NCI-H2171 treated with DMSO at 0.1 percent for 48 hours (cell line): ENCODE data around the gene ASPSCR1.
A peak's percentile ranks its signal among the peaks of the same experiment; 100 is the strongest.

Experiments used
- DNase-seq: peaks from one replicate; lab custom pipeline; 2025; lab: John Stamatoyannopoulos, UW

ASPSCR1 gene

DNA sequence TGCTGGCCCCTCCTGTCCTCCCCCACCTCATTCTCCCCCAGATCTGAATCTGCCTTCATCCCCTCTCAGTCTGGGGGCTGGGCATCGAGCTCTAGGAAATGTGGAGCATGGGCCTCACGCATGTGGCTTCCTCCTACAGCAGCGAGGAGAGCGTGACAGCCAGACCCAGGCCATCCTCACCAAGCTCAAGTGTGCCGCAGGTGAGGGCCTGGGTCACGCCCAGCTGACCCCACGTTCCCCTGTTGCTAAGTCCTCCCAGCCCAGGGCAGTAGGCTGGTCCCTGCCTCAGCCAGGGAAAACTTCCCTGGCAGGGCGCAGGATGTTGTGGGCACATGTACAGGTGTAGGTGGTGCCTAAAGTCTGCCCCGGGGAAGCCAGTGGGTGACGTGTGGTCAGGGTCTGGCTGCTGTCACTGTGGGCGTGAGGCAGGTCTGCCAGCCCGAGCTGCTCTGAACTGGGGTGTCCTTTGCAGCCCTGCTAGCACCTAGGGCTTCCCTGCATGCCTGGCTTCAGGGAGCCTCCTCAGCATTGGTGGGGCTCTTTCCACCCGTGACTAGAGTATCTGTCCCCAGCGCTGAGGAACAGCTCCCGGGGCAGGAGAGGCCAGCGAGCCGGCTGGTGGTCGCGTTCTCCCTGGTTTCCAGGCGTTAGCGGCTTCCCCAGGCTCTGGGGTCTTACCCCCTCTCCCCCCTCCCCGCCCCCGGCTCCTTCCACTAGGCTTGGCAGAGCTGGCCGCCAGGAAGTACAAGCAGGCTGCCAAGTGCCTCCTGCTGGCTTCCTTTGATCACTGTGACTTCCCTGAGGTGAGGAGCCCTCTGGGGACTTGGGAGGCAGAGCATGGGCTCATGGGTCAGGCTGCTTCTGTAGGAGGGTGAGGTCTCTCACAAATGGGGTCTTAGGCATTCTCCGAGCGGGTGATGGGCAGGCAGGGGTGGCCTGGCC is 77.9 kb downstream of the ASPSCR1 start:
- DNase-seq = no peak

DNA sequence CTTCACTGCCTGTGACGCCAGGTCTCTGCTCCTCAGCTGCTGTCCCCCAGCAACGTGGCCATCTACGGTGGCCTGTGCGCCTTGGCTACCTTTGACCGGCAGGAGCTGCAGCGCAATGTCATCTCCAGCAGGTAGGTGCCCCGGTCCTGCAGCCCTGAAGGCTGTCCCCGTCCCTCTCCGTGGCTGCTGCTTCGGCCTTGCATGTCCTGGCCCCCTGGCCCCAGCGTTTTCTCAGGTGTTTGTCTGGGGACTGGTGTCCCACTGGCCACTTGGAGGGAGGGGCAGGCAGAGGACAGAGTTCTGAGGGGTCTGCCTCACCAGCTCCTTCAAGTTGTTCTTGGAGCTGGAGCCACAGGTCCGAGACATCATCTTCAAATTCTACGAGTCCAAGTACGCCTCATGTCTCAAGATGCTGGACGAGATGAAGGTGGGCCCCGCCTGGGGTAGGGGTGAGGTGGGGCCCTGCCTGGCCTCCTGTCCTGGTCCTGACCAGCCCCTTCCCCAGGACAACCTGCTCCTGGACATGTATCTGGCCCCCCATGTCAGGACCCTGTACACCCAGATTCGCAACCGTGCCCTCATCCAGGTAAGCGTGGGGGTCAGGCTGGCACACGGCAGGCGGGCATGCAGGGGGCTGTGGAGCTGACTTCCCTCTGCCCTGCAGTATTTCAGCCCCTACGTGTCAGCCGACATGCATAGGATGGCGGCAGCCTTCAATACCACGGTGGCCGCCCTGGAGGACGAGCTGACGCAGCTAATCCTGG is 78.7 kb downstream of the ASPSCR1 start:
- no peak for DNase-seq

DNA sequence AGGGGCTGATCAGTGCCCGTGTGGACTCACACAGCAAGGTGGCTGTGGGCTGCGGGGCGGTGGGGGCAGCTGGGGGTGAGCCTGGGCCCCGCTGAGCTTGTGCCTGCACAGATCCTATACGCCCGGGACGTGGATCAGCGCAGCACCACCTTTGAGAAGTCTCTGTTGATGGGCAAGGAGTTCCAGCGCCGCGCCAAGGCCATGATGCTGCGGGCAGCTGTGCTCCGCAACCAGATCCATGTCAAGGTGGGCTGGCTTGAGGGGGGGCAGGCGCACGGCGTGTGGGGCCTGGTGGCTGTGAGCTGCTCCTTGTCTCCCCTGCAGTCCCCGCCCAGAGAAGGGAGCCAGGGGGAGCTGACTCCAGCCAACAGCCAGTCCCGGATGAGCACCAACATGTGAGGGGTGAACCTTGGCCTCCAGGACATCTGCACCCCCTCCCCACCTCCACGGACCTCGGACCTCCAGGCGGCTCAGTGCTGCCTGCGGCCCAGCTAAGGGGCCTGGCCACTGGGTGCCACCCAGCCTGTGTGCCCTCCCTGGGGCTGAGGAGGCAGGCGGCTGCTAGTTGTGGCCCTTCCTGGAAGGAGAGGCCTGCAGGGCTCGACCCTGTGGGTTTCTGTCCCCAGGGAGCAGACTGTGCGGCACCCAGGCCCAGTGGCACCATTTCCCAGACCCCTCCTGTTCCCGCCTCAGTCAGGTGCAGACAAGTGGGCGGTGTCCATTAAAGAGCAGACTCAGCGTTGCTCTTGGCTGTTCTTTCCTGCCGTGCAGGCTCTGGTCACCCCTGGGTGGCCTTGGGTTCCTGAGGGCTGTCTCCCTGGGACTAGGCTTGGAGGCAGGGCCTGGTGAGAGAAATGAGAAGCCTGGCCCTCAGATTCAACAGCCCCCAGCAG is 79.5 kb downstream of the ASPSCR1 start:
- DNase-seq = no peak

DNA sequence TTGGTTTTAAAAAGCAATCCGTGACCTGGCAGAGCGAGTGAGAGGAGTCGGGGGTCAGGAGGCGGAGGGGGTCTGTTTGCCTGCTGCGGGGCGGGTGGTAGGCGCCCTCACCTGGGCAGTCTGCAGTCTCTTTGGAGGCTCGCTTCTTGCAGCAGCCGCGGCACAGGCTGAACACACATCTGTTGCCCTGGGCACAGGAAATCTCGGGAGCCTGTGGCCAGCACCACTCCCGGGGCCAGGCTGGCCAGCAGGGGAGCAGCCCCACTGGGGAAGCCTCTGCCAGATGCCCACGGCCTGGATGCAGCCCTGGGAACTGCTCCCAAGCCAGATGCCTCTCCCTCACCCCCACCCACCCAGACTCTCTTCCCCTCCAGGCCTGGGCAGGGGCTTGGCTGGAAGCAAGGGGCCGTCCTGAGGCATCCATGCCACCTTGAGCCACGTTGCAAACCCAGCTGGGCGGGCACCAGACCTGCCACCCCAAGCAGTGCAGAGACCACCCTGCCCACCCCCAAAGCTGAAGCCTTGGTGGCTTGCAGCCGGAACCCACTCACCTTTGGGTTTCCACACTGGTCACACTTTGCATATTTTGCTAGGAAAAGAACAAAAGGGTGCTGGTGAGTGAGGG is 80.9 kb downstream of the ASPSCR1 start:
- DNase-seq = no peak

DNA sequence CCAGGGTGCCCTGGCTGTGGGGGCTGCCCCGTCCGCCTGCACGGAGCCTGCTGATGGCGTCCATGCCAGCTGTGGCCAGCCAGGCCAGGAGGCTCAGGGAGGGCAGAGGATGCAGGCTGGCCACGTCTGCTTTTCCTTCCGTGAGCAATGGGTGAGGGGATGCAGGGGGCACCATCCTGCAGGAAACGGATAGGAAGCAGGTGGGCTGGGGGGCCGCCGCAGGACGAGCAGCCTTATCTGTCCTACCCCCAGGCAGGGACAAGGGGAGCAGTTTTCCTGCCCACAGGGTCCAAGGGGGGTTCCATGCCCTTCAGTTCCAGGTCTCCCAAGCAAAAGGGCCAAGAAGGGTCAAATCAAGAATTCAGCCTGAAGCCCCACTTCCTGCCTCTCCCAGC is 81.4 kb downstream of the ASPSCR1 start:
- no peak for DNase-seq

DNA sequence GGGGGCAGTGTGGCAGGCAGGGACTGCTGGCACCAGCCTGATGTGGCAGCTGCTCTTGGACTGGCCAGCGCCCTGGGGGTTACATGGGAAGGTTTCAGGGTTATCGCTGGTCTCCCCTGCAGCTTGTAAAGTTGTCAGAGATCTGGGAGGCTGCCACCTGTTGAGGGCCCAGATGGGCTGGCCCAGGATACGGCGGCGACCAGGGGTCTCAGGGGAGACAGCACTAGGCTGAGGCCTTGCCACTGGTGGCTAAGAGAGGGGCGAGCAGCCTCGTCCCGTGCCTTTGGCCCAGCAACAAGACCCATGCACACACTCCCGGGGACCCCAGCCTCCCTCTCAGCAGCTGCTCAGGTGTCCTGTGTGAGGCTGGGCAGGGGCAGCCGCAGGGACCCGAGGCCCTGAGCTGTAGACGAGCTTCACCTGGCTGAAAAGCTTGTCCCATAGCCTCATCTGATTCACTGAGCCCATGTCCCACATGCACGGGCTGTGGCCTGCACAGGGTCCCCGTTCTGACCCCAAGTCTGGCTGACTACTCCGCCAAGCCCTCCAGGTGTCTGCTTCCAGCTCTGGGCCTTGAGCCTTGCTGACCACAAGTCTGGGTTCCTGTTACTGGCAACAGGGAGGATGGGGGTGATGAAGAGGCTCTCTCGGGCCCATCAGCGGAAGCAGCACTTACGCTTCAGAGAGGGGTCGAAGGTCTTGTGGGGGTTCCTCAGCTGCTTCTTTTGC is 82.0 kb downstream of the ASPSCR1 start:
- DNase-seq = no peak

DNA sequence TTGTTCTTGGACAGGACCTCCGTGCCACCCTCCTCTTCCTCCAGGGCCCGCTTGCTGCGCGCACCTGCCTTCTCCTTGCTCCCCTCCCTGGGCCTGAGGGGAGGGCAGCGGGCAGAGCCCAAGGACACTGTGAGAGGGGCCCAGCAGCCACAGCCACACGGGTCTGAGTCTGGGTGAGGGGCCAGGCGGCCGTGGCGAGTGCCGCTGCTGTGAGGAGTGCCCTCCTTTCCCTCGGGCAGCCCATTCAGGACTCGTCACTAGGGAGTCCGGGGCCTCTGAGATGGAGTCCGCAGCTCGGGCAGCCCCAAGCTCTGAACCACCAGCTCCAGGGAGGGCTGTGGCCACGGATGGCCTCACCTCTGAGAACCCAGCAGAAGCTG is 82.6 kb downstream of the ASPSCR1 start:
- DNase-seq = no peak

DNA sequence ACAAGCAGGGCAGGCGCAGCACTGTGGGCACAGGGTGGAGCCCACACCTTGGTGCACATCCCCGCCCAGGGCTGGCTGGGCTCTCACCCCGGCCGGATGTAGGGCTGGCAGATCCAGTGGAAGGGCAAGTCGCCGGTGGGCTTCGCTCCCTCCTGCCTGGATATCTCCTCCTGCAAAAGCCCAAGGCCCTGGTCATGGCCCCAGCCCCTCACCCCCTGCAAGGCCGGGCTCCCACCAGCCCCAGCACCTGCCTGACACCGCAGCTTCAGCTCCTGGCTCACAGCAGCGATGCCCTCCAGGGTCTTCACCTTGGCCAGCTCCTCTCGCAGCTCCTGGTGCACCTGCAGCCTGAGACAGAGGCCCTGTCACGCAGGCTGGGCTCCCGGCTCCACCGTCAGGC is 83.2 kb downstream of the ASPSCR1 start:
- DNase-seq = no peak

DNA sequence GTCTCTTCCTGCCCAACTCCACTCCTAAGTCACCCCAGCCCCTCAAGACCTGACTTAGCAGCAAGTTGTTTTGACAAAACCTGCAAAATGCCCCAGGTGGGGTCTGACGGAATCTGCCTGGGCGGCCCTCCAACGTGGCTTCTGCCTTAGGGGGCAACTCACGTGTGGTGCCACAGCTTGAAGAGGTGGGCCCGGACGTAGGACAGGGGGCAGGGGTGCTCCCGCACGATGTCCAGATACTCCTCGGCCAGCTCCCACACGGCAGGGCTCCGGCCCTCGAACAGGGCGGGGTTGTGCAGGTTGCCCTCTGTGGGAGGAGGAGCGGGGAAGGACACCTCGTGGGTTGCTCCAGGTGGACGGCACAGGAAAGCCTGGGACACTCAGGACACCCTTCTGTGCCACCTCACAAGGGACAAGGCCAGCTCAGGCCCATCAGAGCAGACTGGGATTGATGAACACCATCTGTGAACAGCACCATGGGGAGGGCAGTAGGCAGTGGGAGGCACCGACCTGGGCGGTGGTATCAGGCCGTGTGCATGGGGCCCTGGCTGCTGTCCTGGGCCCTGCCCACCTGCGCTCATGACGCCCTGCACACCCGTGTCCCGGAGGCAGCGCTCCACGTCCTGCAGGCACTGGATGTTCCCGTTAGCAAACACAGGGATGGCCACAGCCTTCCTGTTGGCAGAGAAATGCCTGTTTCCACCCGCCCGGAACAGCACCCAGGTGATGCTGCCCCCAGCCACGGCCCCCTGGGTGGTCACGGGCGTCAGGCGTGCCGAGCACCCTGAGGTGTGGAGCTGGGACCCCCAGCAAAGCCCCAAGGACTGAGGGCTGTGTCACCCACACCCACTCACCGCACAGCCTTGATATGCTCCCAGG is 83.9 kb downstream of the ASPSCR1 start:
- DNase-seq = no peak

DNA sequence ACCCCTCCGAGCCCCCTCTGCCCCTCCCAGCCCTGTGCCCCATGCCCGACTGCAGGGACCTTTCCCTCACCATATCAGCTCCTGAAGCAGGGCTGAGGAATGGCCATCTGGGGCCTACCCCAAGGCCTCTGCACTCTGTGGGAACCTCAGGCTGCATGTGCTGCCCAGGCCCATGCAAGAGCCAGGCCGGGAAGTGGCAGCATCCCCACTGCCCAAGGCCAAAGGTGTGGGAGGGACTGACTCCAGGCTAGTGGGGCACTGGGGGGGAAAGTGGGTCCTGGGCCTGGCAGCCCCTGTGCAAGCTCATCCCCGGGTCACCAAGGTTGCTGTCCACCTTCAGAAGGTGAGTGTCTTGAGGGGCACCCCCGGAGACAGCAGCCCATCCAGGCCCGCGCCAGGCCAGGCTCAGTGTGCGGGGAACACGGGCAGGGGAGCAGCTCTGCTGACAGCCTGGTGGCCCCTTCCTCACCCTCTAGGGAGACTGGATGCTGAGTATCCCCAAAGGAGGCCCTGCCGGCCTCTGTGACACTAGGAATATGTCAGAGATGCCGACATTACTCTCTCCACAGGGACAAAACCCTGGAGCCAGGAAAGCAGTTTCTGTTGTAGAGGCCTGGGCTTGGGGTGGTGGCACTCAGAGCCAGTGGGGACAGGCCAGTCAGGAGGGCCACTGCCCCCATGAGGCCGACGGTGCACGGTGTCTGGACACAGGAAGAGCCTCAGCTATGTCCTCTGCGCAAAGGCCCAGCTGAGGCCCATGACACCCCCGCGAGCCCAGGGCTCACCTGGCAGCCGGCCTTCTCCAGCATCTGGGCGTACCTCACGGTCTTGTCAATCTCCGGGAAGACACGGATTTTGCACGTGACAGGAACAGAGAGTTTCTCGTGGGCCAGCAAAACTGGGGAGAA is 84.9 kb downstream of the ASPSCR1 start:
- DNase-seq = no peak

DNA sequence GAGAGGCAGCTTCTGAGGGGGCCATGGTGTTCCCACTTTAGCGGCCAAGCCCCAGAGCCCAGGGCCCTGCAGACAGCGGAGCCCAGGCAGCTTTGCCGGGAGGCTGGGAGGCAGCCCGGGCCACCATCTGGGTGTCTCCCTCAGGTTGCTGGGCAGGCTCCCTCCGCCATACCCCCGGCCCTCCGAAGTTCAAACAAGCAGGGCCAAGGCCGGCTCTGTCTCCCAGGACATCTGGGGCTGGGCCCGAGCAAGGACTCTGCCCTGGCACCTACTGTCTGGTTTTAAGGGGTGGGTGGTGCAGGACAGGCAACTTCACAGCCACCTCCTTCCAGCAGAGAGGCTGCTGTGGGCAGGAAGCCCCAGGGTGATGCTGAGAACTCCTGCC is 85.5 kb downstream of the ASPSCR1 start:
- DNase-seq = no peak

DNA sequence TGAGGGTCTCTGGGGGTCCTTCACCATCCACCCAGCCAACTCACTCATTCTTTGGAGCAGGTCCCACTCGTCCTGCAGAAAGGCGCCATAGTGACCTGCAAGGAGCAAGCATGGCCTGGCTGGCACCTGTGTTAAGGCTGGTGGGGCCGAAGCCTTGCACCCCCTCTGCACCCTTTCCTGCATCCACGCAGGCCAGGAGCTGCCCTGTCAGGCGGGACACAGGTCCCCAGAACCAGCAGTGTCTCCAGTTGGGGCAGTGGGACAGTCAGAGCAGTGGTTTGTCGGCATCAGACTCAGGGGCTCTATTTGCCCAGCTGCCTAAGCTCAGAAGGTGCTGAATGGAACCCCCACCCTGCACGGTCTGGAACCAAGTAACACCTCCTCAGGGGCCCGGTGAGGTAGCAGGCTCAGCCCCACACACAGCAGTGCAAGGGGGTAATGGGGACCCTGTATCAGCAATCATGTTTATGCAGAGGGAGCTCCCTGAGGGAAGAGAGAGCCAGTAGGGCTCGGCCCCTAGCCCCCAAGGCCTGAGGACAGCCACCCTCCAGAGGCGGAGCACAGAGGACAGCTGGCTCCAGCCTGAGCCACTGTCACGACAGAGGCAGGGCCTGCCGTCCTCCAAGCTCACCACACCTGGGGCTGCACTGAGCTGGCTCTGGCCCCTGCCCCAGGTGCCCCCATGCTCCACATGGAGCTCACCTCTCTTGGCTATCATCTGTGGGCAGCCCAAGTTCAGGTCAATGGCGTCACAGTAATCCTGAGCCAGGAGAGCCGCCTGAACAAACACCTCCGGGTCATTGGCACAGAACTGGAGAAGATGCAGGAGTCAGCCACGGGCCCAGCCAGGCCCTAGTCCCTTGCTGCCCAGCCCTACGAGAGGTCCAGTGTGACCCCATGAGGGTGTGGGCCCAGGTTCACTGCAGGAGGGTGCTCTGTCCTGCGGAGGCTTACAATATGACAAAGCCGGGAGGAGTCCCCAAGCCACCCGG is 86.3 kb downstream of the ASPSCR1 start:
- no peak for DNase-seq

DNA sequence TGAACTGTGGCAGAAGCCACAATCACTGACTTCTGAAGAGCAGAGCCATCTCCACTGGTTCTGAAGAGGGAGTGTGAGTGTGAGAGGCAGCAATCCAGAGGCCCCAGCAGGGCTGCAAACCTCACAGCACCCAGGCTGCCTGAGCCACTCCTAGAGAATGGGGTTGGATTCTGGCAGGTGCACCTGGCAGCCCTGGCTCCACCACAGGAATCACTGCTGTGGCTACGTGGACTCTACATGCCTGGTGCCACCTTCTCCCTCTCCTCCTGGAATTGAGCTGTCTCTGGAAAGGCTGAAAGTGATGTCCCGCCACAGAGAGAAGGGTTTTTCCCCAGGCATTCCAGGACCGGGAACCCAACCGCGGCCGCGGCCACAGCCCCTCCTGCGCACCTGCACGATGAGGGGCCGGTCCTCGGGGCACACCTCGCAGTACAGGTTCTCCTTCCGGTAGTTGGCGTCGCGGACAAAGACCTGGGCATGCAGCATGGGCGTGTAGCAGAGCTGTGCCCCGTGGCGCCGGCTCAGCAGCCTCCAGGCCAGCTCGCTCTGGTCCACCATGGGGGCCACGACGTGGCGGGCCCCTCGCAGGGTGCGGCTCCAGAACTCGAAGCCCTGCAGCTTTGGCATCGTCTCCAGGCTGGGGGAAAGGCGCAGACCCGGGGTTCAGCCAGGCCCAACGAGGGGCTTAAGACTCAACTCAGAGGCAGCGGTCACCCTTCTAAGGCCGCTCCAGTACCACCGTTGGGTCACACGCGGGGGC is 87.2 kb downstream of the ASPSCR1 start:
- DNase-seq = no peak

DNA sequence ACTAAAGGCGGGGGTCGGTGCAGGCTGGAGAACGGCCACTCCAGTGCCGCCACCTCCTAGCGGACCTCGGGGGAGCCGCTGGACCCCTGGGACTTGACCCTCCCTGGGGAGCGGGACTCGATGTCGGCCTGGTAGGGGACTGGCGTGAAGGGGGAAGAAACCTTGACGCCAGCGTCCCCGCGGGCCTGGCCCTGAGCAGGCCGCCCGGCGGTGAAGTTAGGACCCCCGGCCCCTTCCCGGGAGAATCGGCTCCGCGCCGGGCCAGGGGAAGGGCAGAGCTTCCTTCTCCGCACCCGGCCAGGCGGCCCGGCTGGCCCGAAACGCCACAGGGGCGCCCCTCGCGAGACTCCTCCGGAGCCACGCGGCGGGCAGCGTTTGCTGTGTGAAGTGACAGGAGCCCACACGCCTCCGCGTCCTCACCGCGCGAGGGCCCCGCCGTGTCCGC is 87.8 kb downstream of the ASPSCR1 start:
- DNase-seq = no peak

DNA sequence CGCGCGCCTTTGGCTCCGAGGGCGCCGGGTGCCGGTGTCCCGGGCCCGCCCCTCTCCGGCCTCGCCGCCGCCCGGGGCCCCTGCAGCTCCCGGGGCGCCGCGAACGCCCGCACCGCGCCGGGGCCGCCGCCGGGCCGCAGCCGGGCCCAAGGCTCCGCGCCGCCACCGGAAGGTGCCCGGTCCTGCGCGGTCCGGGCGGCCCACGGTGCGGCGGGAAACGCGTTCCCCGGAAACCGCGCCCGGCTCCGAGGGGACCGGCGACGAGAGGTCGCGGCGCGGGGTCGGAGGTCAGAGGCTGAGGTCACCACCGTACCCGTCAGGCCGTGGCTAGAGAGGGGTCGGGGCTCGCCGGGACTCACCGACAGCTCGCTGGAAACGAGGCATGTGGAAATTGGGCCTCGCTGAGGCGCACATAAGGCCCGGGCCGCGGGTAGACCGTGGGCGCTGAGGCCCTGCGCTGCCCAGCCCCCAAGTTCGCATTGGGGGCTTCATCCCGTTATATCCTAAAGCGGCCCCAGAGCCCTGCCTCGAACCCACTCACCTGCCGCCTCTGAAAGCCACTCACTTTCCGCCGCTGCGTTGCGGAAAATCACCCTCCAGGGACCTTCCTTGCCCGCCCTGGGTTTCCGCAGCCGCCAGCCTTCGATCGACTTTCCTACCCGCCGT is 88.3 kb downstream of the ASPSCR1 start, which contains the start of gene DUS1L:
Gene DUS1L, minus strand, starts transcription at position 167 of the 666 bp plus-strand sequence. CDS start 745 bp downstream, outside the sequence.
- DNase-seq = peak; percentile 23
